ENCODE data around the gene SLC7A9. TPM values are rescaled to one million over a fixed set of nuclear protein-coding genes. Genes with fewer than 3 reads are reported as not detected.
"Not testable (repeated sequence)": the region's sequence is repeated elsewhere in the genome, so short reads cannot be mapped to it uniquely, and the experiment has no call there.

The SLC7A9 gene
- total and polyA plus RNA-seq, 7 donors = 0.20 to 0.49 (median 0.36) TPM; not detected in 4

- no peak overlapping the region for H3K4me3 ChIP-seq
- no peak overlapping the region for H3K27ac ChIP-seq
- intact Hi-C loops (cut with DNase I) = no loop called here
- TF ChIP-seq EP300 (IDR thresholded peaks at IDR 0.05) = no peak
- no peak for TF ChIP-seq POLR2AphosphoS5 (IDR thresholded peaks at IDR 0.05)
- no peak for TF ChIP-seq POLR2A (IDR thresholded peaks at IDR 0.05)
- TF ChIP-seq, protein P1, sequence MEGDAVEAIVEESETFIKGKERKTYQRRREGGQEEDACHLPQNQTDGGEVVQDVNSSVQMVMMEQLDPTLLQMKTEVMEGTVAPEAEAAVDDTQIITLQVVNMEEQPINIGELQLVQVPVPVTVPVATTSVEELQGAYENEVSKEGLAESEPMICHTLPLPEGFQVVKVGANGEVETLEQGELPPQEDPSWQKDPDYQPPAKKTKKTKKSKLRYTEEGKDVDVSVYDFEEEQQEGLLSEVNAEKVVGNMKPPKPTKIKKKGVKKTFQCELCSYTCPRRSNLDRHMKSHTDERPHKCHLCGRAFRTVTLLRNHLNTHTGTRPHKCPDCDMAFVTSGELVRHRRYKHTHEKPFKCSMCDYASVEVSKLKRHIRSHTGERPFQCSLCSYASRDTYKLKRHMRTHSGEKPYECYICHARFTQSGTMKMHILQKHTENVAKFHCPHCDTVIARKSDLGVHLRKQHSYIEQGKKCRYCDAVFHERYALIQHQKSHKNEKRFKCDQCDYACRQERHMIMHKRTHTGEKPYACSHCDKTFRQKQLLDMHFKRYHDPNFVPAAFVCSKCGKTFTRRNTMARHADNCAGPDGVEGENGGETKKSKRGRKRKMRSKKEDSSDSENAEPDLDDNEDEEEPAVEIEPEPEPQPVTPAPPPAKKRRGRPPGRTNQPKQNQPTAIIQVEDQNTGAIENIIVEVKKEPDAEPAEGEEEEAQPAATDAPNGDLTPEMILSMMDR (IDR thresholded peaks at IDR 0.05) = no peak
- WGBS, 2 donors = 12 to 40% methylated on average over 4 of the region's 4 CpGs
- no peaks in the 10 kb centered on the region for H3K4me1 ChIP-seq
- no peaks in the 10 kb centered on the region for H3K36me3 ChIP-seq
- H3K9me3 ChIP-seq = no peaks in the 10 kb centered on the region
- H3K27me3 ChIP-seq = no peaks in the 10 kb centered on the region
- DNase-seq = no peak
Observed at GRCh38 chr19:32800754-32801153, 68.8 kb downstream of the SLC7A9 start.

DNA sequence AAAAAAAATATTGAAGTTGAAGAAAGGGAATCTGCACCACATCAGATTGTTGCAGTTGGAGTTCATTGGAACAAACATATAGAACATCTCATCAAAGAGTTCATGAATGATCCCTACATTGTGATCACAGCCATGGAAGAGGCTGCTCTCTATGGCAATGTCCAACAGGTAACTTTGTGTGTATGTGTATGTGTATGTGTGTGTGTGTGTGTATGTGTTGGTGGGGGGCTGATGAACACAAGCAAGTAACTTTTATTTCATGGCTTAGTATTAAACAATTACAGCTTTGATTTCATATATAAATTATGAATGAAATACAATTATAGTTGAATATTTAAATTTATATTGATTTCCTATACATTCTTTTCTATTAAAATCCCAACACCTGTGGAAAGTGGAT, 69.4 kb downstream of the SLC7A9 start:
- no peak for DNase-seq
- Histone ChIP-seq H3K9me3 (no peaks in the 10 kb centered on the region), H3K27me3 (no peaks in the 10 kb centered on the region), H3K4me1 (no peaks in the 10 kb centered on the region), H3K27ac (no peak overlapping the region), H3K36me3 (no peaks in the 10 kb centered on the region), H3K4me3 (no peak overlapping the region)
- TF ChIP-seq POLR2A (IDR thresholded peaks at IDR 0.05) (no peak), EP300 (IDR thresholded peaks at IDR 0.05) (no peak), POLR2AphosphoS5 (IDR thresholded peaks at IDR 0.05) (no peak)
- TF ChIP-seq, protein P1 (IDR thresholded peaks at IDR 0.05) = no peak
- intact Hi-C loops (cut with DNase I) = no loop called here

- TF ChIP-seq POLR2AphosphoS5 (IDR thresholded peaks at IDR 0.05) = no peak
- TF ChIP-seq, protein P1 (IDR thresholded peaks at IDR 0.05) = no peak
- intact Hi-C loops (cut with DNase I) = no loop called here
- Histone ChIP-seq H3K4me3 (no peak overlapping the region), H3K4me1 (no peaks in the 10 kb centered on the region), H3K9me3 (no peaks in the 10 kb centered on the region), H3K36me3 (no peaks in the 10 kb centered on the region), H3K27me3 (no peaks in the 10 kb centered on the region), H3K27ac (no peak overlapping the region)
- no peak for DNase-seq
- WGBS, 2 donors = 87% methylated on average over 4 of the region's 4 CpGs
Observed at GRCh38 chr19:32798201-32798600, 71.4 kb downstream of the SLC7A9 start.

- intact Hi-C loops (cut with DNase I) = no loop called here
- H3K4me3 ChIP-seq = no peak overlapping the region
- no peak overlapping the region for H3K27ac ChIP-seq
- no peak for DNase-seq
- no peaks in the 10 kb centered on the region for H3K4me1 ChIP-seq
- no peaks in the 10 kb centered on the region for H3K9me3 ChIP-seq
- no peaks in the 10 kb centered on the region for H3K27me3 ChIP-seq
- TF ChIP-seq, protein P1 (IDR thresholded peaks at IDR 0.05) = no peak
- no peak for TF ChIP-seq POLR2AphosphoS5 (IDR thresholded peaks at IDR 0.05)
- no peak for TF ChIP-seq POLR2A (IDR thresholded peaks at IDR 0.05)
- no peak for TF ChIP-seq EP300 (IDR thresholded peaks at IDR 0.05)
- no peaks in the 10 kb centered on the region for H3K36me3 ChIP-seq
- WGBS, 2 donors = 94 to 97% methylated on average over 10 of the region's 10 CpGs
Observed at GRCh38 chr19:32789429-32789828, 80.1 kb downstream of the SLC7A9 start.

DNA sequence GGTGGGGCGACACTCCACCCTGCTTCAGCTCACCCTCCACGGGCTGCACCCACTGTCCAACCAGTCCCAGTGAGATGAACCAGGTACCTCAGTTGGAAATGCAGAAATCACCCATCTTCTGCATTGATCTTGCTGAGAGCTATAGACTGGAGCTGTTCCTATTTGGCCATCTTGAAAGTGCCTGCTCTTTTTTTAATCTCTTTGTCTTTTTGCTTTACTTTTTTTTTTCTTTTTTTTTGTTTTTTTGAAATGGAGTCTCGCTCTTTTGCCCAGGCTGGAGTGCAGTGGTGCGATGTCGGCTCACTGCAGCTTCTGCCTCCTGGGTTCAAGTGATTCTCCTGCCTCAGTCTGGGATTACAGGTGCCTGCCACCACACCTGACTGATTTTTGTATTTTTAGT, 81.7 kb downstream of the SLC7A9 start:
- H3K27ac ChIP-seq, DNase-seq: not testable (repeated sequence)
- WGBS, 2 donors = 96% methylated on average over 5 of the region's 5 CpGs

GRCh38 chr19:32787161-32787813, 82.3 kb downstream of the SLC7A9 start:
- H3K4me3 ChIP-seq; intact Hi-C loops (cut with DNase I): not testable (repeated sequence)
- 59 to 75% methylated on average over 12 of the region's 12 CpGs for WGBS, 2 donors

More for the DNA sequence above, 81.7 kb downstream of the SLC7A9 start:
- H3K4me3 ChIP-seq; H3K36me3 ChIP-seq; H3K27me3 ChIP-seq; intact Hi-C loops (cut with DNase I); H3K4me1 ChIP-seq; H3K9me3 ChIP-seq: not testable (repeated sequence)

GRCh38 chr19:32782089-32782488, 87.5 kb downstream of the SLC7A9 start:
- H3K4me1 ChIP-seq; H3K27me3 ChIP-seq; H3K9me3 ChIP-seq; DNase-seq; H3K27ac ChIP-seq; H3K36me3 ChIP-seq; H3K4me3 ChIP-seq; intact Hi-C loops (cut with DNase I): not testable (repeated sequence)
- WGBS, 2 donors = 100% methylated on average over 1 of the region's 1 CpG

More at GRCh38 chr19:32787161-32787813, 82.3 kb downstream of the SLC7A9 start:
- H3K4me1 ChIP-seq, H3K27ac ChIP-seq, H3K36me3 ChIP-seq, DNase-seq, H3K9me3 ChIP-seq, H3K27me3 ChIP-seq: not testable (repeated sequence)

Measured in sigmoid colon (tissue), 7 donors.